CD4-positive, alpha-beta T cell treated with Interleukin-1 beta for 1 hour (primary cell): ENCODE measurements around the gene ATXN7L1.
A peak's percentile ranks its signal among the peaks of the same experiment; 100 is the strongest.

ENCODE experiments used
- DNase-seq, 2 donors: peaks; one replicate each; pipeline ENCODE4 v3.0.0-alpha.2; 2020 to 2022

Gene ATXN7L1

DNA sequence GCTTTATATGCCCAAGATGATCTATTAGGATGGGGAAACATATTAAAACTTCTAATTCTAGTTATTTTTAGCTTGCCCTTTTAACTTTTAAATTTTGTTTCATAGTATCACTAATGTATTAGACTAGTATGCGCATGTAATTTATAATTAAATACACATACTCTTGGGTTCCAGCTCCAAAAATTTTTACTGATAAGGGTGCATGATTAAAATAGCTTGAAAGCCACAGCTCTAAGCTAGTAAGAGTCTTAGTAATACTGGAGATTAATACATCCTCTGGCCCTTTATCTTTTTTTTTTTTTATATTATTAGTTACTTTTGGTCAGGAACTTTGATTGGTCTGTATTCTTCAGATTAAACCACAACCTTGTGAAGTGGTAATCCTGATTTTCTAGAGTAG, 53.6 kb downstream of the ATXN7L1 start:
- no peak for DNase-seq

DNA sequence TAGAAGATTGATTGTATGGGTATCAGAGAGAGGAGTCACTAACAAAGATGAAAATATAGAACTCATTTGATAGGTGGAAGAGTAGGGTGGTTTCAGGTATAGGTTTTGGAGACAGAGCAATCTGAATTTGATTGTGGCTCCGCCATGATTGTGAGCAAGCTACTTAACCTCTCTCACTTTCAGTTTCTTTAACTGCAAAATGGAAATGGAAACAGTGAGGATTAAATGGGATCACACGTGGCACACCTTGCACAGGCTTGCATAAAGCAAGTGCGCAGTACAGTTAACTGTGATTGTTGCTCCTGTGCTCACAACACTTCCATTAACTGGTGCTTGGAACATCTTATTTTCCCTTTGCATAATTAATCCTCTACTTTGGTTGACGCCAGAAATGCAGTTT, 54.9 kb downstream of the ATXN7L1 start:
- DNase-seq = no peak

GRCh38 chr7:105820363-105821066, 55.9 kb downstream of the ATXN7L1 start:
- DNase-seq = no peak

DNA sequence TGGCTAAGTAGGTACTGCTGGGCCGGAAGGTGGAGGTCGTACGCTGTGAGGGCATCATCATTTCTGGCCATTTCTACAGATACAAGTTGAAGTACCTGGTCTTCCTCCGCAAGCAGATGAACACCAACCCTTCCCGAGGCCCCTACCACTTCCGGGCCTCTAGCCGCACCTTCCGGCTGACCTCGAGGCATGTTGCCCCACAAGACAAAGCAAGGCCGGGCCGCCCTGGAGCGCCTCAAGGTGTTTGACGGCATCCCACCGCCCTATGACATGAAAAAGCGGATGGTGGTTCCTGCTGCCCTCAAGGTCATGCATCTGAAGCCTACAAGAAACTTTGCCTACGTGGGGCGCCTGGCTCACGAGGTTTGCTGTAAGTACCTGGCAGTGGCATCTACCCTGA, 56.8 kb downstream of the ATXN7L1 start:
- no peak for DNase-seq

DNA sequence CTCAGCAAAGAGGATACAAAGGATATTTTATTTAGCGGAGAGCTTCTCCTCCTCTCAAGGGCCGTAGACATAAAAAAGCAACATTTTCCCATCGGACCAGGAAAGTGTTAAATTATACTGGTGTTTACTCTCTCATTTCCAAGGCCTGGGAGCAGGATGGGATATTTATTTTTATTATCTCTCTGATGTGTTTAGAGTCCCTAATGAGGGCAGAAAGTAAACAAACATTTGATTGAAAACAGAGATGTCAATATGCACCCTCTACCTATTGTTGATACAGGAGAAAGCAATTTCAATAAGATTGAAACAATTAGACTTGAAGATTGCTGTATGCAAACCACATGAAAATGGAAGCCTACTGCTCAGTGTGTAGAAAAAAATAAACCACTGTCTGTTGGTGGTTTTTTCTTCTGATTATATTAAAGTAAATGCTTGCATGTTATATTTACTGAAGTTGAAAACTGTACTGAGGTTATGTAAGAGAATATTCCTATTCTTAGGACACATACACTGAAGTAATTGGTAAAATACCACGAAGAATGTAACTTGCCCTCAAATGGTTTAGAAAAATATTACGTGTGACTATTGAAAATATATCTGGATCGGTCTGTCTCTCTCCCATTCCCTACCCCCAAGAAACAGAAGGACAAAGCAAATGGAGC, 59.3 kb downstream of the ATXN7L1 start:
- DNase-seq = no peak

DNA sequence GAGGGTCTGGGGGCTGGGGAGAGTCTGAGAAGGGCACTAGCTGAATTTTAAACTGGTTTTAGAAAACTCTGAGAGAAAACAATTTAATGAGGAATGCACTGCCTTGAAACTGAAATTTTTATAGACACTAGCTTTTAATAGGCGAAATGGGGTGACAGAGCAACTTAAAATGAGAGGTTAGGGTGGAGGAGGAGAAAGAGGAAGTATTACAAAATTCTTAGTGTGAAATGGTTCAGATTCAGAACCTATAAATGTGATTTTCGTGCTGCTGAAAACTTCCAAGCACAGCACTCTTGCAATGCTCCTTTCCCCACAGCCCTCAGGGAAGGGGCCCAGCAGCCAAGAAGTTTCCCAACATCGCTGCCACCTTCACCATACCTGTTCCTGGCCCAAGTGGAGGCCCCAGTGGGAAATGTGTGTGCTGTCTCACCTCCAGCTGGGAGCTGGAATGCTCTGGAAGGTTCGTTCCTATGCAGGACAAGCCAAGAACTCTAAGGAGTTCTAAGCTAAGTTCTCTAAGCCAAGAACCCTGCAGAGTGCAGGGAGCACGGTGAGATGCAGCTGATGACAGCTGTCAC, 60.0 kb downstream of the ATXN7L1 start:
- no peak for DNase-seq

DNA sequence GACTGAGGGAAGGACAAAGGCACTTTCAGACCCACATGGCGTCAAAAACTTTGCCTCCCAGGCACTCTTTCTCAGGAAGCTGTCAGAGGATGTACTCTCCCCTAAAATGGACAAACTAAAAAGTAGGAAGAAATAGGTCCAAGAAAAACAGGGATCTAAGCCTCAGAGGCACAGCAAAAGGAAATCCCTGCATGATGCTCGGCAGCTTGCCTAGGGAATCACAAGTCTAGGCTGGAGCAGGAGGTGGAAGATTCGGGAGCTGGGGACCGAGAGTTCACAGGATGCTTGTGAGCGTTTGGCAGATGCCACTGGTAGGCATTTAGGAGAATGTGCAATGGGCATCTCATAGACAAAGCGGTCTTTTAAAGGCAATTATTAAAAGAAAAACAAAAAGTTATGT, 60.8 kb downstream of the ATXN7L1 start:
- no peak for DNase-seq

- no peak for DNase-seq
These were observed 61.9 kb downstream of the ATXN7L1 start for GRCh38 chr7:105814481-105814880.

- no peak for DNase-seq
These were observed 65.1 kb downstream of the ATXN7L1 start for GRCh38 chr7:105811189-105811847.

DNA sequence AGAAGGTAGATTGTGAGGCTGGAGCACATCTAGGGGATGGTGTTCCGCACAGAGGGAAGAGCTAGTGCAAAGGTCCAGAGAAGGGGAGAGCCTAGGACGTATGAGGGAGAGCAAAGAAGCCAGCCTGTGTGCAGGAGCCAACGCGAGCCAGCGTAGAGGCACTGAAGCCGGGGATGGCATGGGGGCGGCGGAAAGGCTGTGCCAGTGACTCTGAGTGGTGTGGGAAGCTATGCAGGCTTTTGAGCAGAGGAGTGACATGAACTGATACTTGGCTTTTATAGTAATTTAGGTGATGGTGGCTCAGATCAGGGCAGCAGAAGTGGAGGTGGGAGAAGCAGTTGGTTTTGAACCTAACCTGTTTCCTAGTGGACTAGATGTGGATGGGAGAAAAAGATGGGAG, 65.8 kb downstream of the ATXN7L1 start:
- no peak for DNase-seq

- DNase-seq = peak; percentile 73 to 80
These were observed 67.5 kb downstream of the ATXN7L1 start for GRCh38 chr7:105808703-105809590.

GRCh38 chr7:105808209-105808608, 68.2 kb downstream of the ATXN7L1 start:
- no peak for DNase-seq

- DNase-seq = peak in 1 of 2 donors; percentile 16
These were observed 69.0 kb downstream of the ATXN7L1 start for GRCh38 chr7:105807448-105807762.

- DNase-seq = peak; percentile 50 to 58
These were observed 69.6 kb downstream of the ATXN7L1 start for GRCh38 chr7:105806592-105807447.

DNA sequence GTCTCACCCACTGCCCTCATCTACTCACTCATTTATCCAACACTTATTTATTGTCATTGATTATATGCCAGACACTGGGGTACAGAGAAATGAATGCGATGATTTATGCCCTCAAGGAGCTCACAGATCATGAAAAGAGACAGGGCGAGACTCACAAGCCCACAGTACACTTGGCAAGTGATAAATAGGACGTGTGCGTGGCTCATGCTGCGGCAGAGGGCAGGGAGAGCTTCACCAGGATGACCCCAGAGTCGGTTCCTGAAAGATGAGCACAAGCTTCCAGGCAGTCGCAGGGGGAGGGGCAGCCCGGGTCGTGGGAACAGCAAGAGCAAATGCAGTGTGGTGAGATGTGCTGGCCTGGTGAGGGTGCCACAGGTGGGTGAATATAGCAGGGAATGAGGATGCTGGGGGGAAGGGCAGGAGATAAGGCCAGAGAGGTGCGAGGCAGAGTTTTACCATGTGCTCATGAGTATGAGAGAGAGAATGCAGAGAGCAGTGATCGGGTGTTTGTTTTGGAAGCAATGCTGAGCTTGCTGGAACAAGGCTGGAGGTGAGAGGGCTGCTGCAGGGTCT, 70.9 kb downstream of the ATXN7L1 start:
- no peak for DNase-seq

DNA sequence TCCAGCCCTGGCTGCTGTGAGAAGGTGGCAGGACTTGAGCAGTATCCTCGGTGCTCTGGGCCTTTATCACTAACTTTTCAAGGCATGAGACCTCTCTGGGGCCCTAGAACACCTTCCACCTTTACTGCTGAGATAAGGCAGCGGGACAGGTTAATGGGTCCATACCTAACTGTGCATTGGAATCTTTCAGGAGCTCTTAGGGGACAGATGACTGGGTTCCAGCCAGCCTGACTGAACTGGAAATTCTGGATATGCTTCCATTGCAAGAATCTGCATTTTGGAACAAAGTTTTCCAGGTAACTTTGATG, 73.0 kb downstream of the ATXN7L1 start:
- DNase-seq = no peak

GRCh38 chr7:105802604-105803428, 73.6 kb downstream of the ATXN7L1 start:
- DNase-seq = no peak

DNA sequence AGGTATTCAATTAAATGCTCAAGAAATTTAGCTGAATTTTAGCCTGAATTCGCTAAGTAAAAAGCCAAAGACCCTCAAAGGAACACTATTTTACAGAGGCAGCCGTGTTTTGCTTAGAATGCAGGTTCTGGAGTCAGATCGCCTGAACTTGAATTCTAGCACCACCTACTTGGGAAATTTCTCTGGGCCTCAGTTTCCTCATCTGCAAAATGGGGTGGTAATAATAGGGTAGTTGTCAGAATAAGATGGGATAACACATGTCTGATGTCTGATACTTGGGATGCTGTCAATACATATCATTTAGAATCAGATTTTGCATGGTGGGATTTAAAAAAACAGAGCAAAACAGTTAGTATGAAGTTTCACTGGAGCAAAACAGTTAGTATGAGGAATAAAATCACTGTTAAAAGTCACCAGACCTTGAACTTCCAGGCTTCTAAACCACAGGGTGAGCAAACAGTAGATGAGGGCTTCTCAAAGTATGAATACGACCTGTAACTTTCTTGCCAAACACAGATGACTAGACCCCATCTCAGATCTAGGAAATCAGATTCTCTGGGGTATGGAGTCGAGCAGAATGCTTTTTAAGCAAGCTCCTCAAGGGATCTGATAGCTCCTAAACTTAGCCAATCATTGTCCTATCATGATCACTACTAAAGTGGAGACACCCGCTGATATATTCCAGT, 75.4 kb downstream of the ATXN7L1 start:
- no peak for DNase-seq

DNA sequence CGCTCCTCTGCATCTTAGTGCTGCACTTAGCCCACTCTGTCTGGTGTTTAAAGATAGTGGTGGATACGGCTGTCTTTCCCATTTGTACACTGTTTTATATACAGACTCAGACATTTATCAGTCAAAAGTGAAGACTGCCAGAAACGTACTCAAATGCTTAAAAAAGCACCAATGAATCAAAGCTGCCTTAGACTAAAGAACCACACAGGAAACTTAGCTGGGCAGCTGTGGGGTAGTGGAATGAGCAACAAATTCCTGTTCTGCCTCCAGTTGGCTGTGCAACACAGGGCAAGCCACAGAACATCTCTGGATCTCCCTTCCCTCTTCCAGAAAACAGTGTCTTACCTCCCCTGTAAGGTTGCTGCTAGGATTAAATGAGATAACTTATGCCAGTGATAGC, 76.0 kb downstream of the ATXN7L1 start:
- no peak for DNase-seq

GRCh38 chr7:105799677-105800076, 76.7 kb downstream of the ATXN7L1 start:
- no peak for DNase-seq
